ENCODE measurements around the gene CLDN14.
A peak's percentile ranks its signal among the peaks of the same experiment; 100 is the strongest.

Gene CLDN14

DNA sequence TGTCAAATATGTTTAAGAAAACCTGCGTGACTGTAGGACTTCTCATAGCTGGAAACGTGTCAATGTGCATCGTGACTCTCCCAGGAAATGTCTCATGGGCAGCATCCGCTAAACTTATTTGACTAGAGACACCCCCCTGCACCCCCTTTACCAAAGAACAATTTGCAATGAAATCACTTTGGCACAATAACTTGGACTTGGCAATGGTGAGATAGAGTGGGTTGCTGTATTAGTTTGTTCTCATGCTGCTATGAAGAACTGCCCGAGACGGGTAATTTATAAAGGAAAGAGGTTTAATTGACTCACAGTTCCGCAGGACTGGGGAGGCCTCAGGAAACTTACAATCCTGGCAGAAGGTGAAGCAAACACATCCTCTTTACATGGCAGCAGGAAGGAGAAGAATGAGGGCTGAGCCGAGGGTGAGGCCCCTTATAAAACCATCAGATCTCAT, 13.8 kb downstream of the CLDN14 start:
- no peak for DNase-seq

DNA sequence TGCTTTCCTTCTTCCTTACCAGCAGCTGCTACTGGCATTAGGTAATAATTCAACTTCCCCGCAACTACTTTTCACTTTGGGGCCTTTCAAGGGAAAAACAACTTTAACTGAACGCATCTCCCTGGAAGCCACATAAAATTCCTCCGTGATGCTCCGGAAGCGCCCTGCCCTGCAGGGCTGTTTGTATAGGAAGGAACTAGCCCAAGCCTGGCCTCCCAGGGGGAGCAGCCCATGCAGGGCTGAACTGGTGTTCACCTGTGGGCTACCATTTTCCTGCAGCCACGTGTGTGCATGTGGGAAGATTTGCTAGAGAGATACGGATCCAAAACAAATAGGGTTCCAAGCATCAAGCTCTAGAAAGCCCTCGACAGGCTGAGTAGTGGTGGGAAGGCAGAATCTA, 14.4 kb downstream of the CLDN14 start:
- no peak for DNase-seq

DNA sequence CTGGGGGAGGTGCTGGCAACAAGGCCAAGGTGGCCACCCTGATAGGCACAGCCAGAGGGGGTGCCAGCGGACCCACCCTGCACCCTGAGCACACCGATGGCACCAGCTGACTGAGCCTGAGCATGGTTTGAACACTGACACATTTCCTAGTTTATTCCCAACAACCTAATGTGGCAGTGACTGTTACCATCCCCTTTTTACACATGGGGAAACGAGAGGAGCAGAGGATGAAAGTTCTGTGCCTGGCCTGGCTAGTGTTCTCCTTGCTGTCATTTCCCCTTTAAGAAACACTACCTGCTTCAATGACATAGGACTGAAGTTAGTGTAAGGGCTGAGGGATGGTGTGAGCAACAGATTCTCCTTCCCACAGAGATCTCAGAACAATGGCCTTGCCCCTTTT, 15.3 kb downstream of the CLDN14 start:
- DNase-seq: no peak

DNA sequence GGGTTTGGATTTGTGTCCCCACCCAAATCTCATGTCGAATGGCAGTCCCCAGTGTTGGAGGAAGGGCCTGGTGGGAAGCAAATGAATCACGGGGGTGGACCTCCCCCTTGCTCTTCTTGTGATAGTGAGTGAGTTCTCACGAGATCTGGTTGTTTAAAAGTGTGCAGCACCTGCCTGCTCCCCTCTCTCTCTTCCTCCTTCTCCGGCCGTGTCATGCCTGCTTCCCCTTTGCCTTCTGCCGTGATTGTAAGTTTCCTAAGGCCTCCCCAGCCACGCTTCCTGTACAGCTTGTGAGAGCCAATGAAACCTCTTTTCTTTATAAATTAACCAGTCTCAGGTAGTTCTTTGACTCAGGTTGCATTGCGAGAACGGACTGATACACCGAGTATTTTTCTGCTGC, 15.9 kb downstream of the CLDN14 start:
- no peak for DNase-seq

DNA sequence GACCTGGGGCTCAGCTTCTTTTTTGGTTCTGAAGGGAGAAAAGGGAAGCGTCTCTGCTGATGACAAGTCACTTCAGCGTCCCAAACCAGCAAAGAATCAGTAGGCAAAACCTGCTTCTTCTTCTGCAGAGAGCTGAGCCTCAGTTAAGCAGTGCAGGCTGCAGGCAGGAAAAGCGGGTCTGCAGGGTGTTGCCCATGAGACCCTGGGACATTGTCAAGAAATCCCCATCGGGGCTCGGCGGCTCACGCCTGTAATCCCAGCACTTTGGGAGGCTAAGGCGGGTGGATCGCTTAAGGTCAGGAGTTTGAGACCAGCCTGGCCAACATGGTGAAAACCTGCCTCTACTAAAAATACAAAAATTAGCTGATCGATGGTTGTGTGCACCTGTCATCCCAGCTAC, 16.7 kb downstream of the CLDN14 start:
- DNase-seq: no peak

DNA sequence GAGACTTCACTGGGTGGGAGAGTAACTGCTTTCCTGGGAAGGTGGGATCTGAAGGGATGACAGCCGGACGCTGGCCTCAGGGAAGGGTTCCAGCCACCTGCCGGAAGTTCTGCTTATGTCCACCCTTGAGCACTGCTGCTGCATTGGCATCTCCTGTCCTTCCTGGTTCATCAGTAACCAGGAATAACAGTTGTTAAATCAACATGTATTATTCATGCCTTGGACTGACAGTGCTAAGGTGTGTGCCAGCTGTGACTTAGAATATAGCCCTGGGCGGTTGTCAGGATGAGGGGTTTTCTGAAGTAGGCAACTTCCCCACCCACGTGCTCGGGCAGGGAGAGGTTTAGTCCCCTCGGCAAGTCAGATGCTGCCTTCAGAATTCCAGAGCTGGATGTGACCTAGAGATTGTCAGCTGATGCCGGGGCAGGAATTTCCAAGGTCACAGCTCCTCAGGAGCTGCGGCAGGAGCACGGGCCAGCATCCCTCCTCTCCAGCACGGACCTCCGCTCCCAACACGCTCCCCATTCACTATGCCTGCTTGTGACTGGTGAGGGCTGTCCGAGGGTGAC, 17.9 kb downstream of the CLDN14 start:
- DNase-seq: no peak

DNA sequence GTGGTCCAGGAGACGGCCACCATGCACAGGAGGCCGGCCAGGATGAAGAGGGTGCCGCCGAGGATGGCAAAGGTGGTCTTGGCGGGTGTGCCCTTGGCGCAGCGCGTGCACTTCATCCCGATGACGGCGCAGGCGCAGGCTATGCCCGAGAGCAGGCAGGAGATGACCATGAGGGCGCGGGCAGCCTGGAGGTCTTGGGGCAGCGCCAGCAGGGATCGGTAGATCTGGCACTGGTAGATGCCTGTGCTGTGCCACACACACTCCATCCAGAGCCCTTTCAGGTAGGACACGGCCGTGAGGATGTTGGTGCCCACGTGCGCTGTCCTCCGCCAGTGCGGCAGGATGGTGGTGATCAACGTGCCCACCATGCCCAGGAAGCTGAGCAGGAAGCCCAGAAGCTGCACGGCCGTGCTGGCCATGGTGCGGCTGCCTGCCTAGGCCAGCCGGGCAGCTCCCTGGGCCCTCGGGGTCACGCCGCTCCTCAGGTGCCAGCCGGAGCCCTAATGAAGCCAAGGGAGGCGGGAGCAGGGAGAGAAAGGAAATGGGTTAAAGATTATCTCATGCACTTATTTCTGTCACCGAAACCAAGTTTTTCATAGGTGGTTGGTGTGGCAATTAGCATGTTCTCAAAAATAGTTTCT, 18.5 kb downstream of the CLDN14 start:
- DNase-seq: no peak

DNA sequence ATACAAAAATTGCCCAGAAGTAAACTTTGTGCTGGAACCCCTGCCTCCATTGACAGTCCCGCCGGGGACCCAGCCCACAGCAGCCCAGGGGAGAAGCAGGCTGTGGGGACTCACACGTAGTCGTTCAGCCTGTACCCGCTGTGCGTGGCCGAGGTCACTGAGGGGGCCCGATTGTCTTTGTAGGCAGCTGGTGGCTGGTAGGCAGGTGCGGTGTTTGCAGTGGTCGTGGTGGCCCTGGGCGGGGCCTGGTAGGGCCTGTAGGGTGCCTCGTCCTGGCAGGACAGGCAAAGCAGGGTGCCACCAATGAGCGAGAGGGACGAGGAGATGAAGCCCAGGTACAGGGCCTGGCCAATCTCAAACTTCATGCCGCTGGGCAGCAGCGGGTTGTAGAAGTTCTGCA, 19.1 kb downstream of the CLDN14 start:
- no peak for DNase-seq

DNA sequence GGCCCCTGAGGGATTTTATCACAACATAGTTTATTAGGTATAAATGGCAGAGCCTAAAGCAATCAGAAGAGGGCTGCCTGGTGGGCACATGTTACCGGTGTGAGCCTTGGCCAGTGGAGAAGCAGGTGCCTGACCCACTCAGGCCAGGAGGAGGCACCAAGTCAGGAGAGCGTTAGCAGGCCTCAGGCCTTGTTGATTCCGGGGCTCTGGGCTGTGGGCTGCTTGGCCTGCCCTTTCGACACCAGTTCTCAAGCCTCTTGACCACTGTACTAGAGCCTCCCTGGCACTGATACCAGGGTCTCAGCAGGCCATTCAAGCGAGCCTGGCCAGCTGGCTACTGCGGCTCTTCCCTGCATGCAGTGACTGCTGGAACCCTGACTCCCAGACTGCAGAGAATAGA, 20.8 kb downstream of the CLDN14 start:
- DNase-seq: no peak

DNA sequence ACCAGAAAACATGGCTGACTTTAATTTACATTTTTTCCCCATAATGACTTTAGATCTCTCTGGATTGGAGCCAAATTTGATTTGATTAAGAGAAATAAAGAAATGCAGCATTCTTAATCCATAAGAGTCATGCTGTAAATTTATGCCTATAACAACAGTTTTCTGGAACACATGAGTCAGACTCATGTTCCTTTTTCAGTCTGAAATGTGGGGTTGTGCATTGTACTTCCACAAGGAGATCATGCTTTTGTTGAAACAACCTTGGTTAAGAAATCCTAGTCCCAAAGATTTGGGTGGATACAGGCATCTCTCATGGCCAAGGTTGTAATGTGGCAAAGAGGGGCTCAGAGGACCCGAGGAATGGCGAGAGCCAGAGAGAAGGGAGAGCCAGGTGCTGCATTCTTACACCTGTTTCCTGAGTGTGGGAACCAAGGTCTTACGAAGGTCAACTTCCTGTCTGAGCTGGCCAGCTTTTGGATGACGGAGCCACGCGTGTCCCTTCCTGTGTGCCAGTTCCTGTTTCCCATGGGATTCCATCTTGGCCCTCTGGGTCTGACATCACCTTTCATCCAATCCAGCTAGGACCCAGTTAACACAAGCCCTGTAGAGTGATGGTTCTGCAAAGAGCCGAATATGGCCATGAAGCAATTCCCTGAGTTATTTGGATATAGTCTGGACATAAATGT, 23.1 kb downstream of the CLDN14 start:
- no peak for DNase-seq

DNA sequence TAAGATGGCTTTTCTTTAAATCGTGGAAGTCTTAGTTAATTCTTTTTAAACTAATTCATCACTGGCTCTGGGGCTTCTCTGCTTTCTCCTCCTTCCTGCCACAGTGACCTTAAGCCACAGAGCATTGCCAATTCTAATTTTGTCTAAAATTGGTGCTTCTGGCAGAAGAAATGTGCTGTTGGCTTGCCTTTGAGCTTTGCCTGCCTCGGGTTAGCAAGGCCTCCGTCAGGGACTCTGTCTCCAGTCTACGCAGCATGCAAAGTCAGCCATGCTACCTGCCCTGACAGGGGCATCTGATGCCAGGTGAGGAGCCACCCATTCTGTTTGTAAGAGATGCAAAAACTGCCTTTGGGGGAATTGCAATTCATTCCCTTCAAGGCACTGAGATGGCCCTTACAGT, 25.2 kb downstream of the CLDN14 start:
- DNase-seq: no peak

DNA sequence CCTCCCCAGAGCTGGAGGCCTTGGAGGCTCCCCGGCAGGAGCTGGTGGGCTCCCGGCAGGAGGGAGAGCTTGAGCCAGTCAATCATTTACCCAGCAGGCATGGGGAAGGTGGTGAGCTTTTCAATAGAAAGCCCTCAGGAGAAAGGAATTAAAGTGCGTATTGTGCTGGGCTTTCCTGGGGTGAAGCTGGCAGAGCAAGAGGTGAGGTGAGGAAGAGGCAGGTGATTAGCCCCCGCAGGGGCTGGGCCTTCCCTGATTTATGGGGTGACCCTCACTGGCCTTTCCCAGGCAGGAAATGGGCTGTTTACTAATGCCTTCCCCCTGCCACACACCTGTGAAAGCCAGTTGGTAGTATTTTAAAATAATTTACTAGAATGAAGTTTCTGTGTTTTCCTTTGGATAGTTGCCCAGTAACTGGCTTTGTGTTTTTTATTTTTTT, 25.8 kb downstream of the CLDN14 start:
- DNase-seq: no peak

DNA sequence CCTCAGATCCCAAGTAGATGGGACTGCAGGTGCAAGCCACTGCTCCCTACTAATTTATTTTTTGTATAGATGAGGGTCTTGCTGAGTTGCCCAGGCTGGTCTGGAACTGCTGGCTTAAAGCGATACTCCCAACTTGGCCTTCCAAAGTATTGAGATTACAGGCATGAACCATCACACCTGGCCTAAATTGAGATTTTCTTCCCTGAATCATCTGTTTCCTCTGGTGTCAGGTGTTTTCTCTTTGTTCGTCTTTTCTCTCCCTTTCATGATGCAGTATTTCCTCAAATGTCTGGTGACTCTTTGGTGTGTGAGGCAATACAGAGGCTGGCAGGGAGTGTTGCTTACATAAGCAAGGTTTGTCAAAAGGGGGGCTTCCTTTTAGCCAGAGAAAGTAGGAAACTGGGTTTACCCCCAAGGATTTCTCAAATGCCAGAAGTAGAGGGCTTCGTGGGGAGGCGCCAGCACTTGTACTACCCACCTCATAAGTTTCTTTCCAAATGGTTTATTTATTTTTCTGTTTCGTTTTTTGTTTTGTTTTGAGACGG, 27.6 kb downstream of the CLDN14 start:
- DNase-seq: no peak

DNA sequence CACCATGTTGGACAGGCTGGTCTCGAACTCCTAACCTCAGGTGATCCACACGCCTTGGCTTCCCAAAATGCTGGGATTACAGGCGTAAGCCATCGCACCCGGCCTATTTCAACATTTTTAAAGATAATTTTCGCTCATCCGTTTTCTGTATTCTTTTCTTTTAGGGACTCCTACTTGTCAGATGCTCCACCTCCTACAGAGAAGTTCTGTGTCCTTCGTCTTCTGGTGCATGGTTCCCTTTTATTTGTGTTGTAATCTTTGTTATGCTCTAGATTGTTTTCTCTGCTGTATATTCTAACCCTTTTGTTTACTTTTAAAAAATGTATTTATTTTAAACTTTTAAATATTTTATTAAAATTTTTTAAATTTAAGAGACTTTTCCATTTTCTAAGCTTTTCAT, 28.4 kb downstream of the CLDN14 start:
- no peak for DNase-seq

DNA sequence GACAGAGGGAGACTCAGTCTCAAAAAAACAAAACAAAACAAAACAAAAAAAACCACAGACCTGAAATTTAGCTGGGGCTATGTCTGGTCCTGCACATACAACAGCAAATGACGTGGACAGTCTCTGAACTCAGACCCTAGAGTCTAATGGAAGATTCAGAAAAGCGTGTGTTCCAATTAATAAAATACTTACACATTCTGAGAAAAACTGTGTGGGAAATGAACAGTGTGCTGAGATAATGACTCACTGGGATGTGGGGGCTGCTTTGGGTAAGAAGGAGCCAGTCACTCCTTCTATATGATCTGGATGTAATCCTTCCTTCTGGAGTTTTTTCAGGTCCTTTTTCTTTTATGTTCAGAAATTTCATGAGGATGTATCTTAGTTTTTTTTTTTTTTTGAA, 29.4 kb downstream of the CLDN14 start:
- DNase-seq: no peak

DNA sequence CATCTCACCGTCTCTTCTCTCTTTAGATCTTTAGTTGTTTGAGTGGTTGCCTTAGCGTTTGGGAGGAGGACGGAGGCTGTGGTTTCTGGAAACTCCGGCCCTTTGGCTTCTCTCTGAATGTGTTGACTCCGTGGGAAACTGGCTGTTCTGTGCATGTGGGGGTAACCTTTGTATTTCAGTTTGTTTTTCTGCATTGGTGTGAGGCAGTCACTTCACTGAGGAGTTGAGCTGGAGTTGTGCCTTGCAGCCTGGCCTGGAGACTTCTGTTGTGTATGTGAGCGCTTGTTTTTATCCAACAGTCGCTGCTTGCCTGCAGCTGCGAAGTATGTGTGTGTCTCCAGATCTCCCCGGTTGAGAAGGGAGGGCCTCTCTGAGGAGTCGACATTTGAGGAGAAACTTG, 33.6 kb downstream of the CLDN14 start:
- DNase-seq: no peak

DNA sequence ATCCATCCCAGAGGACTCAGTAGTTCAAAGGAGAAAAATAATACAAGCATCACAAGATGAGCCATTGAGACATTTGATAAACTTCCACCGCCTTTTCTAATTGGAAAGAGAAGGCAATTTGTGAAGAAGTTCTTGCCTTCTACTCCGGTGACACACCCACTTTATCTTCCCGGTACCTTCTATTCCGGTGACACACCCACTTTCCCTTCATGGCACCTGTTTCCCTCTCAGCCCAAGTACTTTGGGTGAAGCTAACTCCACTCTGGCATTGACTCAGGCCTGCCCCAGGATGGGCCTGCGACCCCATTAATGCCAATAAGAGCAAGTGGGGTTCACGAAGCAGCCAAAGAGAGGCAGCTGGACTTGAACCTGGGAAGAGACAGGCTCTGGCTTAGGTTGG, 38.2 kb downstream of the CLDN14 start:
- no peak for DNase-seq

DNA sequence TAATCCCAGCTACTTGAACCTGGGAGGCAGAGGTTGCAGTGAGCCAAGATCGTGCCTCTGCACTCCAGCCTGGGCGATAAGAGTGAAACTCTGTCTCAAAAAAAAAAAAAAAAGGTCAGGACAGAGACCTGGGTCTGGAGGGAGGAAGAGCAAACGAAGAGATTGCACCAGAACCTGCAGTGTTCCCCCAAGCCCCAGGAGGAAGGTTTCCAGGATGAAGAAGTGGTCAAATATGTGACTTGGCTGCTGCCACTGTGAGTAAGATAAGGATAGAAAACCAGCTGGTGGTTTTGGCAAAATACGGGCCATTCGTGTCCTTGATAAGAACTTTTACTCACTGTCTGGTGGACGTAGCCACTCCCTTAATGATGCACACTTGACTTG, 42.2 kb downstream of the CLDN14 start:
- DNase-seq: peak in 1 of 2 experiments; percentile 32

DNA sequence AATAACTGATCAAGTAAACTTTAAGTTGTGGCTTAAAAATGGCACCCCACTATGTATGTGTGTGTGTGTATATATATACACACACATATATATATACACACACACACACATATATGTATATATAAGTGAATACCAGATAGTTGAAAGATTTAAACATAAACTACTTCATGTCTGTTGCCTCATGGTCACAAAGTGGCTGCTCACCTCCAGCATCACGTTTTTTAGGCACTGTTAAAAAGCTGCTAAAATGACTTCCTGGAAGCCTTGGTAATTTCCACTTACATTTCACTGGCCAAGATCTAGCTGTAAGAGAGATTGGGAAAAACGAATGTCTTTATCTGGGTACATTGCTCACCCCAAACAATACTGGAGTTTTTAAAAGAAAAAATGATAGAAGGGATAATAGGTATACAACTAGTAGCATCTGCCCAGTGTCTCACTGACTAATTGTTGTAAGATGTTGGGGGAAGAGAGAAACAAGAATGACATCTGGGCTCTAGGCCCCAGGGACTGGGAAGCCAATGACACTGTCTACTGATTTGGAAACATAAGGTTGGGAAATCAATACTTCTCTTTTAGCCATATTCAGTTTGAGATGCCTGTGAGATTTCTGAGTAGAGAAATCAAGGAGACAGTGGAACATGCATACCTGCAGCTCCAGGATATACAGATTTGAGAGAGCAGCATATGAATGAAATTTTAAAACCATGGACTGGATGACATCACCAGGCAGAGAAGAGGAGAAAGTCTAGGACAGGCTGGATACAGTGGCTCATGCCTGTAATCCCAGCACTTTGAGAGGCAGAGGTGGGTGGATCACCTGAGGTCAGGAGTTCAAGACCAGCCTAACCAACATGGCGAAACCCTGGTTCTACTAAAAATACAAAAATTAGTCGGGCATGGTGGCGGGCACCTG, 42.8 kb downstream of the CLDN14 start:
- DNase-seq: no peak

DNA sequence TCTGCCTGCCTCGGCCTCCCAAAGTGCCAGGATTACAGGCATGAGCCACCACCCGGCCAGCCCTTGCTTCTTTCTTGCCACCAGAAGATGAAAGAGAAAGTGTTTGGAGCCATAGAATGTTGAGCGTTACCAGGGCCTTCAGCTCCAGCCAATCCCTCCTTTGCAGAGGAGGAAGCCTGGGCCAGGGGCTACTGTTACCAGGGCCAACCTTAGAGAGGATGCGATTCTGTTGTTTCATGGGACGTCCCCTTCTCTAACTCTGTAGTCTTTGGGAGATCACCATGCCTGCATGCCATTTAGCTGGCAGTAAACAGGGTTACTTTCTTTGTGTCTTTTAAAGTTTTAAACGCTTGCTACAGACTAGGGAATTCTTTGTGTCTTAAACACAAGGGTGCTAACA, 45.8 kb downstream of the CLDN14 start:
- no peak for DNase-seq

DNA sequence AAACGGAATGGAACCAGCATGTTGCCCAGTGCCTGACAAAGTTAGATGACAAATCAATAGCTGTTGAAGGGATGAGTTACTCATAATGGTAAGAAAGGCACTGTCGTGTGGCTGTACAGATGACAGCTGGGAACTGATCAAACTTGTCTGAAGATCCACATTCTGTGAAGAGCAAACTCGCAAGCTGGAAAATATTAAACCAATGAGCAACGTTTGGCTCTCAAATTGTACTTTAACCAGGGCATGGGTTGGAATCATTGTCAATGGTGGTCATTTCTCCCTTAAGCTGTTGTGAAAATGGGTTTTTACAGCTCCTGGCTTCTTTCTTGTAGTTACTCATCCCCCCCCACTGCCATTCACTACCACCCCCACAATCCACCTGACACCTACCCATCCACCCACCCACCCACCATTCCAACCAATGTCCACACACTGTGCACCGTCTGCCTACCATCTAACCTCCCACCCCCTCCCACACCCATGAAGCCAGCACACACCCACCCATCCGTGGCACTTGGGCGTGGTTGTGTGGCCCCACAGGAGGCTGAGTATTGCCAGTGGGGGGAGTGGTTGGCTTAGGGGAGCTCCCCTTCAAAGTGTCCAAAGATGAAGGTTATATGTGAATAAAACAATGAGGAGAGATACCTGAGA, 46.7 kb downstream of the CLDN14 start:
- no peak for DNase-seq

DNA sequence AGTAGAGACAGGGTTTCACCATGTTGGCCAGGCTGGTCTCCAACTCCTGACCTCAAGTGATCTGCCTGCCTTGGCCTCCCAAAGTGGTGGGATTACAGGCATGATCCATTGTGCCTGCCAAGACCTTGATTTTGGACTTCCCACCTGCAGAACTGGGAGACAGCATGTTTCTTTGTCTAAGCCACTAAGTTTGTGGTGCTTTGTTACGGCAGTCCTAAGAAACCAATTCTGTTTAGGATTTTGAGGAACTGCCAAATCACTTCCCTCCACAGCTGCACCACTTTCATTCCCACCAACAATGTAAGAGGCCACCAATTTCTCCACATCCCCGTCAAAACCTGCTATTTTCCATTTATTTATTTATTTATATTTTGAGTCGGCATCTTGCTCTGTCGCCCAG, 48.7 kb downstream of the CLDN14 start:
- no peak for DNase-seq

DNA sequence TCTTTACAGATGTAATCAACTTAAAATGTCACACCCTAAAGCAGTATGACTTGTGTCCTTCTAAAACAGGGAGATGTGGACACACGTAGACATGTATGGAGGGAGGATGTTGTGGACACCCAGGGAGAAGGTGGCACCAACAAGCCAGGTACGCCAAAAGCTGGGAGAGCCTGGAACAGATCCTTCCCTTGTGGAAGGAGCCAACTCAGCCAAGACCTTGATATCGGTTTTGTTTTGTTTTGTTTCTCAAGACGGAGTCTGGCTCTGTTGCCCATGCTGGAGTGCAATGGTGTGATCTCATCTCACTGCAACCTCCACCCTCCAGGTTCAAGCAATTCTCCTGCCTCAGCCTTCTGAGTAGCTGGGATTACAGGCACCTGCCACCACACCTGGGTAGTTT, 49.1 kb downstream of the CLDN14 start:
- DNase-seq: no peak

Data from Kasumi-1 (cell line).